ENCODE measurements around the gene ZNF2. TPM values are rescaled to one million over a fixed set of nuclear protein-coding genes. Genes with fewer than 3 reads are reported as not detected.

ZNF2 gene
- total RNA-seq, 1 experiment from 2014 or later, result 5.6 TPM

DNA sequence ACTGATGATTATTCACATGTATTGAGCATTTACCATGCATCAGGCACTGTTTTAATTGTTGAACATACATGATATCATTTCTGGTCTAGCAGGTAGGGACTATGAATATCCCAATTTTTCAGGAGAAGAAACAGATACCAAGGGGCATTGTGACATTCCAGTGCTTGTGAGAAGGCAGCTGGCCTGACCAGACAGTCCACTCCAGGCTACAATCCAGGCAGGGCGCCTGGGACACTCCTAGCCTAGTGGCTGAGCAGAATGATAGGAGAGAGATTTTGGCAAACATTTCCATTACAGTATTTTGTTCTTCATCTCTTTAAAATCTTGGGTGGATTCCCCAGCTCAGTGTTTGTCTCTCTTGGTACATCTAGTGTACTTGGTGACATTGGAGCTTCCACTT, 66.6 kb downstream of the ZNF2 start:
- H3K27ac ChIP-seq (ENCODE audit: low read length), result no peak overlapping the region
- intact Hi-C loops (cut with micrococcal nuclease; ENCODE audit: unreplicated experiment) (no loop called here), in situ Hi-C loops (cut with HindIII; ENCODE audit: low pct_unique_long_range_greater_than_20kb, low sequenced_read_pairs) (no loop called here)

More for the DNA sequence above, 66.6 kb downstream of the ZNF2 start:
- TF ChIP-seq POLR2AphosphoS5 (IDR thresholded peaks at IDR 0.05; ENCODE audit: low read depth, low read length) (no peak), SIN3A (IDR thresholded peaks at IDR 0.05; ENCODE audit: borderline replicate concordance, insufficient read depth, low read depth, low read length) (no peak), TCF7L2 (IDR thresholded peaks at IDR 0.05; ENCODE audit: low read depth, low read length) (no peak)
- TF ChIP-seq, protein P1, sequence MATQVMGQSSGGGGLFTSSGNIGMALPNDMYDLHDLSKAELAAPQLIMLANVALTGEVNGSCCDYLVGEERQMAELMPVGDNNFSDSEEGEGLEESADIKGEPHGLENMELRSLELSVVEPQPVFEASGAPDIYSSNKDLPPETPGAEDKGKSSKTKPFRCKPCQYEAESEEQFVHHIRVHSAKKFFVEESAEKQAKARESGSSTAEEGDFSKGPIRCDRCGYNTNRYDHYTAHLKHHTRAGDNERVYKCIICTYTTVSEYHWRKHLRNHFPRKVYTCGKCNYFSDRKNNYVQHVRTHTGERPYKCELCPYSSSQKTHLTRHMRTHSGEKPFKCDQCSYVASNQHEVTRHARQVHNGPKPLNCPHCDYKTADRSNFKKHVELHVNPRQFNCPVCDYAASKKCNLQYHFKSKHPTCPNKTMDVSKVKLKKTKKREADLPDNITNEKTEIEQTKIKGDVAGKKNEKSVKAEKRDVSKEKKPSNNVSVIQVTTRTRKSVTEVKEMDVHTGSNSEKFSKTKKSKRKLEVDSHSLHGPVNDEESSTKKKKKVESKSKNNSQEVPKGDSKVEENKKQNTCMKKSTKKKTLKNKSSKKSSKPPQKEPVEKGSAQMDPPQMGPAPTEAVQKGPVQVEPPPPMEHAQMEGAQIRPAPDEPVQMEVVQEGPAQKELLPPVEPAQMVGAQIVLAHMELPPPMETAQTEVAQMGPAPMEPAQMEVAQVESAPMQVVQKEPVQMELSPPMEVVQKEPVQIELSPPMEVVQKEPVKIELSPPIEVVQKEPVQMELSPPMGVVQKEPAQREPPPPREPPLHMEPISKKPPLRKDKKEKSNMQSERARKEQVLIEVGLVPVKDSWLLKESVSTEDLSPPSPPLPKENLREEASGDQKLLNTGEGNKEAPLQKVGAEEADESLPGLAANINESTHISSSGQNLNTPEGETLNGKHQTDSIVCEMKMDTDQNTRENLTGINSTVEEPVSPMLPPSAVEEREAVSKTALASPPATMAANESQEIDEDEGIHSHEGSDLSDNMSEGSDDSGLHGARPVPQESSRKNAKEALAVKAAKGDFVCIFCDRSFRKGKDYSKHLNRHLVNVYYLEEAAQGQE (IDR thresholded peaks at IDR 0.05; ENCODE audit: insufficient read depth in 1 of 2, low read depth in 2 of 2, low read length in 1 of 2), result no peak
- TF ChIP-seq, protein P2, sequence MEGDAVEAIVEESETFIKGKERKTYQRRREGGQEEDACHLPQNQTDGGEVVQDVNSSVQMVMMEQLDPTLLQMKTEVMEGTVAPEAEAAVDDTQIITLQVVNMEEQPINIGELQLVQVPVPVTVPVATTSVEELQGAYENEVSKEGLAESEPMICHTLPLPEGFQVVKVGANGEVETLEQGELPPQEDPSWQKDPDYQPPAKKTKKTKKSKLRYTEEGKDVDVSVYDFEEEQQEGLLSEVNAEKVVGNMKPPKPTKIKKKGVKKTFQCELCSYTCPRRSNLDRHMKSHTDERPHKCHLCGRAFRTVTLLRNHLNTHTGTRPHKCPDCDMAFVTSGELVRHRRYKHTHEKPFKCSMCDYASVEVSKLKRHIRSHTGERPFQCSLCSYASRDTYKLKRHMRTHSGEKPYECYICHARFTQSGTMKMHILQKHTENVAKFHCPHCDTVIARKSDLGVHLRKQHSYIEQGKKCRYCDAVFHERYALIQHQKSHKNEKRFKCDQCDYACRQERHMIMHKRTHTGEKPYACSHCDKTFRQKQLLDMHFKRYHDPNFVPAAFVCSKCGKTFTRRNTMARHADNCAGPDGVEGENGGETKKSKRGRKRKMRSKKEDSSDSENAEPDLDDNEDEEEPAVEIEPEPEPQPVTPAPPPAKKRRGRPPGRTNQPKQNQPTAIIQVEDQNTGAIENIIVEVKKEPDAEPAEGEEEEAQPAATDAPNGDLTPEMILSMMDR (IDR thresholded peaks at IDR 0.05), result no peak
- H3K36me3 ChIP-seq (ENCODE audit: control insufficient read depth, insufficient read depth, low read length), result no peaks in the 10 kb centered on the region
- H3K4me3 ChIP-seq (ENCODE audit: low read depth in 2 of 2, low read length in 2 of 2), result no peak overlapping the region
- CTCF ChIA-PET, result interaction anchor here (0.5 to 1.8 kb wide), 4 partner anchors 68 to 151 kb away, joined by 3 to 9 read pairs (median 6); no protein-coding TSS in a partner anchor
- BruUV-seq (replicated peaks), result no TSS peak
- H3K27me3 ChIP-seq (ENCODE audit: control insufficient read depth, insufficient read depth, low read length), result no peaks in the 10 kb centered on the region
- ATAC-seq (peak; percentile 38; the same call in 1 of the 2 replicates), DNase-seq (ENCODE audit: low read depth, low spot score) (no peak)
- H3K4me1 ChIP-seq (ENCODE audit: control insufficient read depth, insufficient read depth, low read length), result no peaks in the 10 kb centered on the region
- POLR2A ChIA-PET, result interaction anchor here (1.1 kb wide), 1 partner anchor 113 kb away, joined by 9 read pairs; no protein-coding TSS in a partner anchor
- H3K9me3 ChIP-seq (ENCODE audit: control insufficient read depth, insufficient read depth, low read depth, low read length), result no peaks in the 10 kb centered on the region

Other genes starting within 250 kb of the ZNF2 start
- 1.3 TPM for gene MAL, start 140.1 kb upstream of the ZNF2 start, total RNA-seq (2021; ENCODE audit: unreplicated experiment)
- gene MRPS5, start 44.0 kb upstream of the ZNF2 start, total RNA-seq (2021; ENCODE audit: unreplicated experiment), result 95.8 TPM
- 20.5 TPM for gene ZNF514, start 6.0 kb upstream of the ZNF2 start, total RNA-seq (2021; ENCODE audit: unreplicated experiment)
- gene ZNF892, start 41.7 kb downstream of the ZNF2 start, total RNA-seq (2021; ENCODE audit: unreplicated experiment), result 8.1 TPM
- gene PROM2, start 108.6 kb downstream of the ZNF2 start, total RNA-seq (2021; ENCODE audit: unreplicated experiment), result 1.4 TPM
- gene KCNIP3, start 131.5 kb downstream of the ZNF2 start, total RNA-seq (2021; ENCODE audit: unreplicated experiment), result 17.5 TPM
- 17.2 TPM for gene FAHD2A, start 236.9 kb downstream of the ZNF2 start, total RNA-seq (2021; ENCODE audit: unreplicated experiment)